IMR-90 (cell line): ENCODE data around the gene GTF3C1. TPM values are rescaled to one million over a fixed set of nuclear protein-coding genes. Genes with fewer than 3 reads are reported as not detected.

Source experiments
- ATAC-seq: fragments of 200-7000 bp; cut with Tn5 transposase; 2 replicates; pipeline ENCODE4 v1.9.1; 2020; ENCODE audit warnings: low read depth, mild to moderate bottlenecking, moderate library complexity
- BruUV-seq: library from RNA; stranded (reverse); fragments of 400-500 nt; replicated peaks from 2 replicates; lab custom pipeline; 2021; lab: Mats Ljungman, UMichigan
- CTCF ChIA-PET: fragments of 300-600 bp; formaldehyde crosslinking; extraction: SDS; loops from one replicate; lab custom pipeline; 2021; ENCODE audit warnings: antibody characterized with exemption; lab: Yijun Ruan, JAX
- POLR2A ChIA-PET: fragments of 300-600 bp; sonication (Branson Sonifier 250); formaldehyde crosslinking; loops from one replicate; lab custom pipeline; 2022; ENCODE audit warnings: antibody characterized with exemption; ENCODE audit not compliant: unreplicated experiment; lab: Charles Lee
- DNase-seq: peaks from one replicate; pipeline ENCODE4 v3.0.0; 2013
- H2AFZ ChIP-seq: replicated peaks from 2 replicates; pipeline ENCODE3; 2013; ENCODE audit warnings: low read length, mild to moderate bottlenecking; ENCODE audit not compliant: poor library complexity
- H2AK5ac ChIP-seq: 2 replicates; pipeline ENCODE4 v1.6.1; 2013; ENCODE audit warnings: low read depth, low read length, inconsistent platforms
- H2AK9ac ChIP-seq: replicated peaks from 2 replicates; pipeline ENCODE3; 2013; ENCODE audit warnings: mild to moderate bottlenecking, low read depth, low read length, moderate library complexity; ENCODE audit not compliant: poor library complexity
- H2BK120ac ChIP-seq: 2 replicates; pipeline ENCODE4 v1.6.1; 2013; ENCODE audit warnings: low read depth, low read length, inconsistent platforms
- H2BK15ac ChIP-seq: 3 replicates; pipeline ENCODE4 v1.6.1; 2013; ENCODE audit warnings: low read depth, low read length, inconsistent platforms
- H2BK20ac ChIP-seq: 2 replicates; pipeline ENCODE4 v1.6.1; 2013; ENCODE audit warnings: low read depth, mild to moderate bottlenecking, inconsistent platforms, low read length, moderate library complexity
- H2BK5ac ChIP-seq: 2 replicates; pipeline ENCODE4 v1.6.1; 2013; ENCODE audit warnings: mild to moderate bottlenecking, low read depth, low read length, inconsistent platforms; ENCODE audit not compliant: poor library complexity, severe bottlenecking
- H3K14ac ChIP-seq: replicated peaks from 2 replicates; pipeline ENCODE4 v1.6.1; 2013; ENCODE audit warnings: low read depth, low read length, inconsistent platforms
- H3K18ac ChIP-seq: 2 replicates; pipeline ENCODE4 v1.6.1; 2013; ENCODE audit warnings: low read depth, low read length, control low read depth
- H3K23ac ChIP-seq: 2 replicates; pipeline ENCODE4 v1.6.1; 2013; ENCODE audit warnings: low read depth, low read length, inconsistent platforms
- H3K27ac ChIP-seq: 2 replicates; pipeline ENCODE4 v1.5.1; 2013; ENCODE audit warnings: mild to moderate bottlenecking, control low read depth, low read length; ENCODE audit not compliant: insufficient read depth
- H3K27me3 ChIP-seq: 2 replicates; pipeline ENCODE4 v1.6.1; 2013; ENCODE audit warnings: low read length; ENCODE audit not compliant: control insufficient read depth, insufficient read depth
- H3K36me3 ChIP-seq: 2 replicates; pipeline ENCODE4 v1.6.1; 2013; ENCODE audit warnings: low read length, mixed read lengths; ENCODE audit not compliant: control insufficient read depth, insufficient read depth
- H3K4ac ChIP-seq: 2 replicates; pipeline ENCODE4 v1.6.1; 2013; ENCODE audit warnings: low read depth, low read length, inconsistent platforms
- H3K4me1 ChIP-seq: 2 replicates; pipeline ENCODE4 v1.6.1; 2013; ENCODE audit warnings: low read length, mixed read lengths; ENCODE audit not compliant: control insufficient read depth, insufficient read depth
- H3K4me2 ChIP-seq: 2 replicates; pipeline ENCODE4 v1.6.1; 2013; ENCODE audit warnings: low read depth, mild to moderate bottlenecking, control low read depth, low read length, moderate library complexity
- H3K4me3 ChIP-seq: 2 replicates; pipeline ENCODE4 v1.5.1; 2013; ENCODE audit warnings: low read depth, mild to moderate bottlenecking, control low read depth, low read length, moderate library complexity; ENCODE audit not compliant: insufficient read depth
- H3K56ac ChIP-seq: 2 replicates; pipeline ENCODE4 v1.6.1; 2013; ENCODE audit warnings: low read length, inconsistent platforms; ENCODE audit not compliant: insufficient read depth; ENCODE audit errors: extremely low read depth
- H3K79me1 ChIP-seq, 2 experiments: 2 replicates each; pipeline ENCODE4 v1.6.1; 2013; ENCODE audit warnings: low read length in 2 of 2, inconsistent platforms in 1 of 2, low read depth in 1 of 2
- H3K9ac ChIP-seq: 2 replicates; pipeline ENCODE4 v1.6.1; 2013; ENCODE audit warnings: low read depth, low read length, control low read depth
- H3K9me1 ChIP-seq: 2 replicates; pipeline ENCODE4 v1.6.1; 2013; ENCODE audit warnings: low read length, inconsistent platforms; ENCODE audit not compliant: insufficient read depth
- H3K9me3 ChIP-seq: 2 replicates; pipeline ENCODE4 v1.6.1; 2013; ENCODE audit warnings: low read length; ENCODE audit not compliant: control insufficient read depth, insufficient read depth
- H4K20me1 ChIP-seq: 2 replicates; pipeline ENCODE4 v1.6.1; 2013; ENCODE audit warnings: low read length, inconsistent platforms; ENCODE audit not compliant: insufficient read depth
- H4K5ac ChIP-seq: 2 replicates; pipeline ENCODE4 v1.6.1; 2013; ENCODE audit warnings: mild to moderate bottlenecking, low read depth, low read length, control low read depth
- H4K8ac ChIP-seq, 2 experiments: 2 replicates each; pipeline ENCODE4 v1.6.1; 2013; ENCODE audit warnings: low read depth in 2 of 2, low read length in 2 of 2, control low read depth in 1 of 2, inconsistent platforms in 1 of 2
- H4K91ac ChIP-seq: 2 replicates; pipeline ENCODE4 v1.6.1; 2013; ENCODE audit warnings: low read depth, low read length, inconsistent platforms; ENCODE audit not compliant: insufficient read depth
- BHLHE40 ChIP-seq: fragments of 150-350 bp; IDR thresholded peaks from 2 replicates; pipeline ENCODE4 v1.6.1; 2016; ENCODE audit warnings: mild to moderate bottlenecking, low read depth, low read length
- CEBPB ChIP-seq: IDR thresholded peaks from 2 replicates; pipeline ENCODE4 v1.6.1; 2012; ENCODE audit warnings: low read depth, low read length, improper control_type of control experiment
- CHD1 ChIP-seq: IDR thresholded peaks from 2 replicates; pipeline ENCODE4 v1.6.1; 2012; ENCODE audit warnings: low read depth, low read length, improper control_type of control experiment
- MAFK ChIP-seq: IDR thresholded peaks from 2 replicates; pipeline ENCODE4 v1.6.1; 2012; ENCODE audit warnings: low read depth, low read length, improper control_type of control experiment
- MAZ ChIP-seq: IDR thresholded peaks from 2 replicates; pipeline ENCODE4 v1.6.1; 2012; ENCODE audit warnings: low read depth, mild to moderate bottlenecking, low read length, improper control_type of control experiment, moderate library complexity, borderline replicate concordance
- MXI1 ChIP-seq: IDR thresholded peaks from 2 replicates; pipeline ENCODE4 v1.6.1; 2012; ENCODE audit warnings: low read depth, mild to moderate bottlenecking, low read length, moderate library complexity, borderline replicate concordance
- NFE2L2 ChIP-seq: fragments of 150-350 bp; IDR thresholded peaks from 2 replicates; pipeline ENCODE4 v1.6.1; 2016; ENCODE audit warnings: low read depth, mild to moderate bottlenecking, low read length
- RAD21 ChIP-seq: IDR thresholded peaks from 2 replicates; pipeline ENCODE4 v1.6.1; 2012; ENCODE audit warnings: low read length, improper control_type of control experiment
- RCOR1 ChIP-seq: IDR thresholded peaks from 2 replicates; pipeline ENCODE4 v1.6.1; 2012; ENCODE audit warnings: mild to moderate bottlenecking, low read length, improper control_type of control experiment; ENCODE audit not compliant: insufficient replicate concordance
- SMC3 ChIP-seq: fragments of 150-350 bp; IDR thresholded peaks from 2 replicates; pipeline ENCODE4 v1.6.1; 2016; ENCODE audit warnings: low read depth, mild to moderate bottlenecking, antibody characterized with exemption, low read length, moderate library complexity
- WGBS, 2 experiments: methylation state at CpG; one replicate each; pipeline versions ENCODE4 v1.1.5 to v1.1.7; 2013; ENCODE audit warnings: missing lambda C conversion rate in 2 of 2; ENCODE audit not compliant: insufficient read length in 1 of 2; ENCODE audit errors: extremely low coverage in 2 of 2; 5-methylcytosine and 5-hydroxymethylcytosine counted together
- dilution Hi-C: fragments of 300-500 bp; cut with HindIII; formaldehyde crosslinking; loops from one replicate; pipeline ENCODE4 v1.14.3; 2018; ENCODE audit warnings: low sequenced_read_pairs; ENCODE audit not compliant: unreplicated experiment
- in situ Hi-C: fragments of 300-500 bp; cut with MboI; formaldehyde crosslinking; loops from 3 replicates; pipeline ENCODE4 v1.14.3; 2019; ENCODE audit warnings: low sequenced_read_pairs, inconsistent platforms, mixed read lengths
- intact Hi-C: fragments of 100-400 bp; cut with micrococcal nuclease; formaldehyde crosslinking; loops from 2 replicates; pipeline ENCODE4 v1.10.0; 2022
- polyA plus RNA-seq, 3 experiments: library from polyadenylated mRNA; depleted of rRNA; stranded (reverse); fragments of >200 nt; gene quantifications; 2 replicates each; pipeline ENCODE4 v1.2.3, GENCODE V29; 2012; ENCODE audit warnings: low replicate concordance in 1 of 3
- total RNA-seq: library from RNA; depleted of rRNA; stranded (reverse); fragments of >200 nt; gene quantifications from 2 replicates; pipeline ENCODE4 v1.2.3, GENCODE V29; 2012
- TF ChIP-seq, protein P1 (sequence below): fragments of 150-350 bp; IDR thresholded peaks from 2 replicates; pipeline ENCODE4 v1.6.1; 2017; ENCODE audit warnings: mild to moderate bottlenecking, antibody characterized with exemption, low read length, low read depth

The GTF3C1 gene
- total and polyA plus RNA-seq, 2 of the 4 experiments (the other 2 are of a cell fraction), result 50.8 to 68.1 TPM

DNA sequence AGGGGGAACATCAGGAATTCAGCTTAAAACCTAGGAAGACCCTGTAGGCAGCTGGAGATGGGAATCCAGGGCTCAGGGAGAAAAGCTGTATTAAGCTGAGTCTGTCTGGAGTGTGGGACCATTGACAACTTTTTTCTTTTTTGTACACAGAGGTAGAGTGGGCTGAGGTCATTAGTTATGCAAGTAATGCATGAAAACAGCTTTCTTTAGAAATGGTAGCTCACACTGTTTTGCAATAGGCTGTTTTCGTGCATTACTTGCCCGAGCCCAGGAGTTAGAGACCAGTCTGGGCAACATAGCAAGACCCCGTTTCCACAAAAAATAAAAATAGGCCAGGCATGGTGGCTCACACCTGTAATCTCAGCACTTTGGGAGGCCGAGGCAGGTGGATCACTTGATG is 46.7 kb upstream of the GTF3C1 start:
- H3K4me1 ChIP-seq, result peaks cover 5% of the 10 kb centered on the region; the same call in 1 of the 2 replicates
- no peak overlapping the region for H3K56ac ChIP-seq
- no TSS peak for BruUV-seq
- no peak overlapping the region for H3K9ac ChIP-seq
- H4K20me1 ChIP-seq, result no peaks in the 10 kb centered on the region
- H3K9me1 ChIP-seq, result peaks cover 11% of the 10 kb centered on the region; the same call in 1 of the 2 replicates
- H2AFZ ChIP-seq, result no peak overlapping the region
- H2BK5ac ChIP-seq, result no peak overlapping the region
- no peak overlapping the region for H3K14ac ChIP-seq
- ChIA-PET POLR2A (no interaction called here), CTCF (no interaction called here)
- H3K9me3 ChIP-seq, result no peaks in the 10 kb centered on the region
- no peak overlapping the region for H2BK15ac ChIP-seq
- no peak overlapping the region for H4K8ac ChIP-seq
- no peak overlapping the region for H3K4me2 ChIP-seq
- in situ Hi-C loops (no loop called here), dilution Hi-C loops (no loop called here), intact Hi-C loops (no loop called here)
- H4K91ac ChIP-seq, result no peak overlapping the region
- no peak overlapping the region for H3K18ac ChIP-seq
- H3K23ac ChIP-seq, result no peak overlapping the region
- 100% methylated on average over 1 of the region's 4 CpGs; no CpG with 5 or more reads in 1 of the 2 experiments for WGBS, 2 experiments
- H2BK20ac ChIP-seq, result no peak overlapping the region
- H2AK5ac ChIP-seq, result no peak overlapping the region
- no peak overlapping the region for H3K4ac ChIP-seq
- no peak for TF ChIP-seq MAZ
- no peak for TF ChIP-seq CHD1
- TF ChIP-seq RCOR1, result no peak
- TF ChIP-seq SMC3, result no peak
- no peak for TF ChIP-seq MAFK
- TF ChIP-seq, protein P1, sequence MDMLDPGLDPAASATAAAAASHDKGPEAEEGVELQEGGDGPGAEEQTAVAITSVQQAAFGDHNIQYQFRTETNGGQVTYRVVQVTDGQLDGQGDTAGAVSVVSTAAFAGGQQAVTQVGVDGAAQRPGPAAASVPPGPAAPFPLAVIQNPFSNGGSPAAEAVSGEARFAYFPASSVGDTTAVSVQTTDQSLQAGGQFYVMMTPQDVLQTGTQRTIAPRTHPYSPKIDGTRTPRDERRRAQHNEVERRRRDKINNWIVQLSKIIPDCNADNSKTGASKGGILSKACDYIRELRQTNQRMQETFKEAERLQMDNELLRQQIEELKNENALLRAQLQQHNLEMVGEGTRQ, result no peak
- no peak for TF ChIP-seq NFE2L2
- no peak for TF ChIP-seq CEBPB
- no peak for TF ChIP-seq RAD21
- no peak for TF ChIP-seq BHLHE40
- TF ChIP-seq MXI1, result no peak
- DNase-seq, result no peak
- H3K36me3 ChIP-seq, result peaks cover 6% of the 10 kb centered on the region
- ATAC-seq, result peak; percentile 34
- no peaks in the 10 kb centered on the region for H3K27me3 ChIP-seq
- no peak overlapping the region for H2BK120ac ChIP-seq
- H3K4me3 ChIP-seq, result no peak overlapping the region
- H2AK9ac ChIP-seq, result no peak overlapping the region
- no peaks in the 10 kb centered on the region; a peak in 1 of 4 replicates for H3K79me1 ChIP-seq
- no peak overlapping the region for H3K27ac ChIP-seq
- H4K5ac ChIP-seq, result no peak overlapping the region
